Smooth muscle cell of the brain vasculature (primary cell): ENCODE data around the gene FAM9A.

Source experiments
- DNase-seq: peaks from one replicate; pipeline ENCODE4 v3.0.0-alpha.2; 2012; ENCODE audit warnings: low read depth, low spot score

The FAM9A gene

GRCh38 chrX:8801041-8801599 is at the start of gene FAM9A:
TSS of gene FAM9A (minus strand) at chrX:8801383. CDS start at chrX:8800171, 1,212 bp downstream.
- DNase-seq, result no peak

GRCh38 chrX:8850478-8850877 is 49.3 kb upstream of the FAM9A start:
- DNase-seq, result no peak

GRCh38 chrX:8849945-8850344 is 48.8 kb upstream of the FAM9A start:
- DNase-seq, result no peak

GRCh38 chrX:8849458-8849857 is 48.3 kb upstream of the FAM9A start:
- DNase-seq, result no peak

GRCh38 chrX:8848911-8849310 is 47.7 kb upstream of the FAM9A start:
- DNase-seq, result no peak

GRCh38 chrX:8848441-8848840 is 47.3 kb upstream of the FAM9A start:
- no peak for DNase-seq

- DNase-seq, result no peak
Measured at GRCh38 chrX:8847360-8847759, 46.2 kb upstream of the FAM9A start.

- DNase-seq, result no peak
Measured at GRCh38 chrX:8846266-8846665, 45.1 kb upstream of the FAM9A start.

- no peak for DNase-seq
Measured at GRCh38 chrX:8845469-8845868, 44.3 kb upstream of the FAM9A start.

- no peak for DNase-seq
Measured at GRCh38 chrX:8845060-8845459, 43.9 kb upstream of the FAM9A start.

- no peak for DNase-seq
Measured at GRCh38 chrX:8844157-8844556, 43.0 kb upstream of the FAM9A start.

GRCh38 chrX:8841911-8842310 is 40.7 kb upstream of the FAM9A start:
- no peak for DNase-seq

GRCh38 chrX:8834392-8834791 is 33.2 kb upstream of the FAM9A start:
- DNase-seq, result no peak

- no peak for DNase-seq
Measured at GRCh38 chrX:8832582-8833378, 31.6 kb upstream of the FAM9A start.

- no peak for DNase-seq
Measured at GRCh38 chrX:8823698-8824097, 22.5 kb upstream of the FAM9A start.

- DNase-seq, result no peak
Measured at GRCh38 chrX:8822002-8822401, 20.8 kb upstream of the FAM9A start.

- DNase-seq, result no peak
Measured at GRCh38 chrX:8820910-8821527, 19.8 kb upstream of the FAM9A start.

GRCh38 chrX:8815460-8816065 is 14.4 kb upstream of the FAM9A start:
- no peak for DNase-seq

- DNase-seq, result no peak
Measured at GRCh38 chrX:8813036-8813435, 11.9 kb upstream of the FAM9A start.

GRCh38 chrX:8811611-8812010 is 10.4 kb upstream of the FAM9A start:
- no peak for DNase-seq

- DNase-seq, result no peak
Measured at GRCh38 chrX:8808661-8809060, 7.5 kb upstream of the FAM9A start.

GRCh38 chrX:8805974-8806373 is 4.8 kb upstream of the FAM9A start:
- no peak for DNase-seq

- no peak for DNase-seq
Measured at GRCh38 chrX:8805046-8805445, 3.9 kb upstream of the FAM9A start.
